ENCODE measurements around the gene SCT.

The SCT gene

DNA sequence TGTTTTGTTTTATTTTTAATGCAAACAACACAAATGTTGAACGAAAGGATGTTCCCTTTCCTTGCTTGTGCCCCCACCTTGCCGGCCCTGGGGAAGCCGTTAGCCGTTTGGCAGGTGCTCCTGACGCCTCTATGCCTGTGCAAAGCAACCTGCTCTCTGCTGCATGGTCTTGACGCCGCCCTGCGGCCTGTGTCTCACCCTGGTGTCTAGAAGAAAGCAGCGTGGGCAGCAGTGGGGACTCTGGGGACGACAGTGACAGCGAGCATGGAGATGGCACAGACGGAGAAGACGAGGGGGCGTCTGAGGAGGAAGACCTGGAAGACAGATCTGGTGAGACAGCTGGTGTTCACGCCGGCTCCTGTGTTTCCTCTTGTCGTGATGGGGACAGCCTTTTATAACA lies 45.2 kb downstream of the SCT start:
- DNase-seq = no peak

DNA sequence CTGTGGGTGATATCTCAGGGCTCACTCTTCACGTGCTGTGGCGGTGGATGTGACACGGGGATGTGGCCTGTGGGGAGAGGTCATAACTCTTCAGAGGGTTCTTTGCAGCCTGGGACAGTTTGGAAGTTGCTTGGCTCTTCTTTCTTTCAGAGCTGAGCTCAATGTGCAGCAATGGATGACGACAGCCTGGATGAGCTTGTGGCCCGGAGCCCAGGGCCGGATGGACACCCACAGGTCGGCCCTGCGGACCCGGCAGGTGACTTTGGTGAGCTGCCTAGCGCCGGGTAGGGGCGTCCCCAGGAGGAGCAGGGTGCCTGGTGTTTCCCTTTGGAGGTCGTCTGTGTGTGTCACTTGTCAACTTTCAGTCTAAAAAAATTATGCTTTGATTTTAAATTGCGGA lies 45.6 kb downstream of the SCT start:
- DNase-seq = no peak

DNA sequence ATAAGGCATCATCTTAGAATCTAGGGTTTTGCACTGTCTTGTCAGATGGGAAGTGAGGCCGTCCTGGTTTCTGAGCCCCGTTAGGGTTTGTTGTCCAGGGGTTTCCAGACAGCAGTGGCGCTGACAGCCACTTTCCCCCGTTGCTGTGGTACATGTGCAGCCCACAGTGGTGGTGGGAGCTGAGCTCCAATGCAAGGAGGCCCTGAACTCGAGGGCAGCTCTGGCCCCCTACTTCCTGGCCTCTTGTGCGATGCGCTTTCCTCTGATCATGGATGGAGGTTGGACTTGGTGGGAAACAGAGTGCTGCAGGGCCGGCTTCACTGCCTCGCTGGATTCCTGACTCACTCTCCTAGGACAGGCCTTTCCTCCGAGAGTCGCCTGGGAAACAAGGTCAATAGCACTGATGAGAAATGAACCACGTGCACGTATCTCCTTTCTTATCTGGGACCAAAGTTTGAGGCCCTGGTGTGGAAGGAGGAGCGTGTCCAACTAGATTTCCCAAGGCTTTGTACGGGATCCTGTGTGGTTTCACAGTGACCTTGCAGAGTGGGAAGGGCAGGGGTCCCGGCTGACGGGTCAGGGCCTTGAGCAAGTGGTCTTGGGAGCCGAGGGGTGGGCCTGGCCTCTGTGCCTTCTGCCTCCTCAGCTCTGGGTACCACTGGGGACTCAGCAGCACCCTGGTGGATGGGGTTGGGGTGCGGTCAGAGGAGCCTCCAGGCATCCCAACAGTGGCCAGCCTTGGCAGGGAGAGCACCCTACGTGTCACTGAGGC lies 47.0 kb downstream of the SCT start:
- no peak for DNase-seq

GRCh38 chr11:578276-579035 lies 48.5 kb downstream of the SCT start:
- DNase-seq = no peak

DNA sequence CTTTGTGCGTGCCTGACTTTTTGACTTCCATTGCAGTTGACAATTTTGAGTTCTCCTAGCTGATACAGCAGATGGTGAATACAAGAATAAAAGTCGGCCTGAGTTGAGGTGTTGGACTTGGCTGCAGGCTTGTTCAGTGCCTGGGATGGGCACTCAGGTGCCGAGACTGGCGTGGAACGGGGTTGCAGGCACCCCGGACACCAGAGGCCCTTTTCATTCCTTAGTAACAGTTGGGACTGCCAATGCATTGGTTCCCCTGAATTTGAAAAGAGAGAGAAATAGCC lies 49.4 kb downstream of the SCT start:
- DNase-seq = no peak

DNA sequence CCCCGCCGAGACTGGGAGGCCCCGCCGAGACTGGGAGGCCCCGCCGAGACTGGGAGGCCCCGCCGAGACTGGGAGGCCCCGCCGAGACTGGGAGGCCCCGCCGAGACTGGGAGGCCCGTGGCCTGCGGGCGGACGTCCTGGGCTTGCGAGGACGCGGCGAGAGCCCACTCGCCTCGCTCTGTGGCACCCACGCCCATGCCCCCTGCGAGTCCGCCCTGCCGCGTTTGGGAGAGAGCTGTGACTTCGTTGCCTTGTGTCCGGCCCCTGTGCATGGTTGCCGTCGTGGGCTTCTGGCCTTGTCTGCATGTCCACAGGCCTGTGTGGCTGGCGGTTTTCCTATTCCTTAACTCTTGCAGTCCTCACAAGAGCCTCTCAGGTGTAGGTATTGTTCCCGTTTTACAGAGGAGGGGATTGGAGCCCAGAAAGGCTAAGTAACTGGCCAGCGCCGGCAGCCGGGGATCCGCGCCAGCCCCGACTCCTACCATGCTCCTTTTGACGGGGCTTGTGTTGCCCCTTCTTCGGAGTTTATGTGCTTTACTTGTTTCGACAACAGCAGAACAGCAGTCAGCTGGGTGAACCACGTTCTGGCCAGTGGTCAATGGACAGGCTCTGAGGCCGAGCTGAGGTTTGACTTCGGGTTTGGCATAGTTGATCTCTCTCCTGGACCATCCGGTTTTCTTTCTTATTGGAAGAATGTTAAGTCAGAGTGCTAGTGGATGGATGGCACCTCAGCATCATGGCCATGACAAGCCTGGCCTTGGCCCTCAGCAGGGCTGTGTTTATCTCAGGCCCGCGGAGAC lies 50.0 kb downstream of the SCT start:
- DNase-seq = no peak

Data from NCI-H524 (cell line).